GM12892 (cell line): ENCODE results near the gene DIAPH1.

Experiments used
- DNase-seq: peaks from one replicate; pipeline ENCODE4 v3.0.0; 2011; ENCODE audit not compliant: insufficient read length
- FAIRE-seq: peaks from 2 replicates; lab custom pipeline; 2011; peaks lifted over from hg19 to GRCh38; lab: Jason Lieb, UNC
- POLR2A ChIP-seq: IDR thresholded peaks from 2 replicates; pipeline ENCODE4 v1.6.1; 2011; ENCODE audit warnings: low read depth, low read length, control low read depth
- POLR2AphosphoS5 ChIP-seq: IDR thresholded peaks from 2 replicates; pipeline ENCODE4 v1.6.1; 2011; ENCODE audit warnings: low read depth, low read length, control low read depth
- TAF1 ChIP-seq: IDR thresholded peaks from 2 replicates; pipeline ENCODE4 v1.6.1; 2011; ENCODE audit warnings: low read depth, mild to moderate bottlenecking, control low read depth, low read length, borderline replicate concordance

The DIAPH1 gene

GRCh38 chr5:141543053-141543452 lies 75.7 kb downstream of the DIAPH1 start:
- no peak for DNase-seq
- TF ChIP-seq TAF1 (no peak), POLR2A (no peak), POLR2AphosphoS5 (no peak)
- no peak for FAIRE-seq

- peak; percentile 42 for FAIRE-seq
- TF ChIP-seq POLR2A: no peak
- no peak for TF ChIP-seq TAF1
- TF ChIP-seq POLR2AphosphoS5: no peak
- DNase-seq: no peak
Measured at GRCh38 chr5:141534492-141535213, 84.1 kb downstream of the DIAPH1 start.

- FAIRE-seq (no peak), DNase-seq (no peak)
- TF ChIP-seq TAF1 (no peak), POLR2AphosphoS5 (no peak), POLR2A (no peak)
Measured at GRCh38 chr5:141533897-141534296, 84.9 kb downstream of the DIAPH1 start.

GRCh38 chr5:141532726-141533125 lies 86.1 kb downstream of the DIAPH1 start:
- no peak for DNase-seq
- no peak for TF ChIP-seq TAF1
- no peak for TF ChIP-seq POLR2AphosphoS5
- no peak for TF ChIP-seq POLR2A
- FAIRE-seq: no peak

- TF ChIP-seq POLR2A (no peak), POLR2AphosphoS5 (no peak; the same call in 1 of the 2 replicates), TAF1 (no peak)
- peak; percentile 33 for FAIRE-seq
- DNase-seq: no peak
Measured at GRCh38 chr5:141529873-141530272, 88.9 kb downstream of the DIAPH1 start.

- FAIRE-seq (no peak), DNase-seq (no peak)
- TF ChIP-seq TAF1 (no peak), POLR2AphosphoS5 (no peak), POLR2A (no peak)
Measured at GRCh38 chr5:141529002-141529401, 89.8 kb downstream of the DIAPH1 start.

GRCh38 chr5:141528291-141528984 lies 90.4 kb downstream of the DIAPH1 start:
- DNase-seq (no peak), FAIRE-seq (no peak)
- TF ChIP-seq TAF1 (no peak), POLR2A (no peak), POLR2AphosphoS5 (no peak)

GRCh38 chr5:141527426-141527825 lies 91.4 kb downstream of the DIAPH1 start:
- FAIRE-seq: no peak
- TF ChIP-seq POLR2AphosphoS5 (no peak), TAF1 (no peak), POLR2A (no peak)
- DNase-seq: no peak

- no peak for TF ChIP-seq POLR2AphosphoS5
- TF ChIP-seq POLR2A: no peak
- no peak for TF ChIP-seq TAF1
- DNase-seq (no peak), FAIRE-seq (no peak)
Measured at GRCh38 chr5:141525653-141526052, 93.1 kb downstream of the DIAPH1 start.

- DNase-seq (no peak), FAIRE-seq (peak; percentile 97)
- TF ChIP-seq POLR2AphosphoS5 (no peak), POLR2A (no peak), TAF1 (no peak)
Measured at GRCh38 chr5:141524604-141525597, 93.9 kb downstream of the DIAPH1 start.

- no peak for FAIRE-seq
- no peak for DNase-seq
- TF ChIP-seq POLR2AphosphoS5: no peak
- TF ChIP-seq POLR2A: no peak
- TF ChIP-seq TAF1: no peak
Measured at GRCh38 chr5:141523991-141524390, 94.8 kb downstream of the DIAPH1 start.
